Left renal cortex interstitium (tissue), 4 donors: ENCODE results near the gene AJM1. TPM values are rescaled to one million over a fixed set of nuclear protein-coding genes. Genes with fewer than 3 reads are reported as not detected.
"Not testable (repeated sequence)": the region's sequence is repeated elsewhere in the genome, so short reads cannot be mapped to it uniquely, and the experiment has no call there.

Experiments used
- DNase-seq, 4 donors: peaks; one replicate each; pipeline ENCODE4 v3.0.0-alpha.2; 2013; ENCODE audit warnings: low read depth in 4 of 4, low spot score in 2 of 4, missing footprints in 1 of 4
- polyA plus RNA-seq, 4 donors: library from polyadenylated mRNA; unstranded; fragments of 120-200 nt; gene quantifications; one replicate each; pipeline ENCODE4 v1.2.1, GENCODE V29; 2013; ENCODE audit not compliant: insufficient read length in 4 of 4

AJM1 gene
- polyA plus RNA-seq, result 1 to 10 TPM in 3 of 4 donors, under 1 TPM in 1; 0.68 to 1.8 (median 1.3) TPM

DNA sequence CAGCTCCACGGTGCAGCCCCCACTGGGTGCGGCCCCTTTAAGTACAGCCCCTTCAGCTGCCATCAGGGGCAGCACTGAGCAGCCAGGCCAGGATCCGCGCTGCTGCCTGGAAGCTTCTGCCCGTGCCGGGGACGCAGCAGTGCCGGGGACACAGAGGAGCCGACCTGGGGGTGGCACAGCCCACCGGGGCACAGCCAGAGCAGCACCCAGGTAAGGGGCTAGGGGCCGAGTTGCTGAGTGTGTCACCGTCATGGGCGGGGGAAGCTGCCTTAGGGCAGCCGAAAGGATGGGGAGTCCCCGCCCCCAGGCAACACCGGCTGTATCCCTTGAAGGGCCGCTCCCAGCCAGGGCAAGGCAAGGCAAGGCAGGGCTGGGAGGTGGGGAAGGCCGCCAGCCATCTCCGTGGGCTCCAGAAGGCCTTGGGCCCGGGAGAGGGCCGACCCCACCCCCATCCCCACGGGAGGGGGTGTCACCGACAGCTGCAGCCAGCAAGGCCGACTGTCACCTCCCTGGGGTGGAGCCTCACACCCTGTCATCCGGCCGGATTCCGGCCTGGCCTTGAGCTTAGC lies at the start of gene AJM1:
Gene AJM1, plus strand, starts transcription at position 99 of the 569 bp plus-strand sequence. CDS start 1,937 bp downstream, outside the sequence.
- DNase-seq, result peak in 2 of 4 donors; percentile 56 to 71

DNA sequence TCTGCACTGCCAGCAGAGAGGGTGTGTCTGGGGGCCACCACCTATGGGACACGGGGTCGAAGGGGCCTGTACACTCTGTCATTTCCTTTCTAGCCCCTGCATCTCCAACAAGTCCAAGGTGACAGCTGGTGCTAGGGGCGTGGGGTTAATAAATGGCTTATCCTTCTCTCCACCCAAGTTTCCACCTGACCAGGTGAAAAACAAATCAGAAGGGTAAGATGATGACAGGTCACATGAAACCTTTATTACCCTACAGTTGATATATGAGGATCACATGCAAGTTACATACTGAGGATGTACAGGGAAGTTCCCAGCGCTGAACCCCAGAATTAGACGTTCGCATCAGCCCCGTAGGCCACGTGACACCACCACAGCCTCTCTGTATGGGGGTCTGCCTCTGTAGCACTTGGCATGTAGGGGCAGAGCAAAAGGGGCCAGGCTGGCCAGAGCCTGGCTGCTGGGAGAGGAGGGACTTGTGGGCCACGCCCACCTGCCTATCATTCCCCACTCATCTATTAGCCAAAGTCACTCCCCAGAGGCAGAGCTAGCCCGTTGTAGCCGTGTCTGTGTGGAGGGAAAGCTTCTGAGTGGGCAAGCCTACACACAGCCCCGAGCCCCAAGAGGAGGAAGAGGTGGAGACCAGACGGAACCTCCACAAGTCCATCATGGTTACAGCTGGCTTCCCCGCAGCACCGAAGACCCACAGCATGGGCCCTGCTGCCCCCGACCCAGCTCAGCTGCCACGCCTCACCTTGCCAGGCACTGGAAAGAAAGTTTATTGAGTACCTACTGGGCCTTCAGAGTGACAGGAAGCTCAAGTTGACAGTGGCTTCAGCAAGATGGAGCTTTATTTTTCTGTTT lies 49.0 kb upstream of the AJM1 start:
- DNase-seq, result no peak

DNA sequence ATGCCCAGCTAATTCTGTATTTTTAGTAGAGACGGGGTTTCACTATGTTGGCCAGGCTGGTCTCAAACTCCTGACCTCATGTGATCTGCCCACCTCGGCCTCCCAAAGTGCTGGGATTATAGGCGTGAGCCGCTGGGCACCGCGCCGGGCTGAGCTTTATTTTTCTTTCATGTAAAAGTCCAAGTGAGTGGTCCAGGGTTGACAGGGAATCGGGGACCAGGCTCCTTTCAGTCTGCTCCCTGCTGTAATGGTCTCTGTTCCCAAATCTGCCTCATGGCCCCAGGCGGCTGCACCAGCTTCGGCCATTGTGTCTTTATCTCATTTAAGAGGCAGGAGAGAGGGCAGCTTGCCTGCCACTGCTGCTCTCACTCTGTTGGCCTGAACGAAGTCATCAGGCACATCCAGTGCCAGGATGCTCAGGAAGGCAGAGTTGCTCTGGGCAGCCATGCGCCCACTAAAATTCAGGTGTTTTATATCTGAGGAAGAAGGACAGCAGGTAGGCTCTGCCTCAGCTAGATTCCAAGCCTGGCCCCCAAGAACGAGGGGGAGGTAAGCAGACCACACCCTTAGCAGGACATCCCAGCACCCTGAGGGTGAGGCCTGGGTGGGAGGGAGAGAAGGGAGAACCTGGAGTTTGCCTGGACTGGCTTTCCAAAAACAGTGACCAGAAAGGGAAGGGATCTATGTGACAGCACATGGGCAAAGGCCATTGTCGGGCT lies 47.8 kb upstream of the AJM1 start:
- DNase-seq, result no peak

DNA sequence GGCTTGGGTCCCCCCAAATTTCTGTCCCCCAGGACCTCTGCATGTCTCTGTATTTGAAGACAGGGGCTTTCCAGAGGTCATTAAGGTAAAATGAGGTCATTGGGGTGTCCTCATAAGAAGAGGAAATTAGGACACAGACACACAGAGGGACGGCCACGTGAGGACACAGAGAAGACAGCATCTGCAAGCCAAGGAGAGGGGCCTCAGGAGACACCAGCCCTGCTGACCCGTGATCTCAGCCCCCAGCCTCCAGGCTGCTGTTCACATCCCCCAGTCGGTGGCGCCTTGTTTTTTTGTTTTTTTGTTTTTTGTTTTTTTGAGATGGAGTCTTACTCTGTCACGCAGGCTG lies 47.3 kb upstream of the AJM1 start:
- DNase-seq, result no peak

DNA sequence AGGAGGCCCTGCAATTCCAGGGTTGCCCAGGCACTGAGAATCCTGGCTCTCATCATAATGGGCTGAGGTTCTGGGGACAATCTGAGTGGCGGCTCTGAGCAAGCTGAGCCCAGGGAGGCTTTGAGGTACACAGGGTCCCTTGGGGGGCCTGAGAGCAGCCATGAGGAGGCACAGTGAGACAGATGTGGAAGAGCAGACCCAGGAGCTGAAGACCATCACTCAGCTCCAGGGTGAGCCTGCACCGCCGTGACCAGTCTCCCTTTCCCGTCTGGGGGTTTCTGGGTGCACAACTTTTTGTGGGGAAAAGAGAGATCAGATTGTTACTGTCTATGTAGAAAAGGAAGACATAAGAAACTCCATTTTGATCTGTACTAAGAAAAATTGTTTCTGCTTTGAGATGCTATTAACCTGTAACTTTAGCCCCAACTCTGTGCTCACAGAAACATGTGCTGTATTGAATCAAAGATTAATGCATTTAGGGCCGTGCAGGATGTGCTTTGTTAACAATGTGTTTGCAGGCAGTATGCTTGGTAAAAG lies 46.0 kb upstream of the AJM1 start, which contains the start of gene CCDC183:
Gene CCDC183, plus strand, starts transcription at position 101 of the 537 bp plus-strand sequence. Its CDS starts 60 bp downstream, at position 161.
- DNase-seq, result no peak

DNA sequence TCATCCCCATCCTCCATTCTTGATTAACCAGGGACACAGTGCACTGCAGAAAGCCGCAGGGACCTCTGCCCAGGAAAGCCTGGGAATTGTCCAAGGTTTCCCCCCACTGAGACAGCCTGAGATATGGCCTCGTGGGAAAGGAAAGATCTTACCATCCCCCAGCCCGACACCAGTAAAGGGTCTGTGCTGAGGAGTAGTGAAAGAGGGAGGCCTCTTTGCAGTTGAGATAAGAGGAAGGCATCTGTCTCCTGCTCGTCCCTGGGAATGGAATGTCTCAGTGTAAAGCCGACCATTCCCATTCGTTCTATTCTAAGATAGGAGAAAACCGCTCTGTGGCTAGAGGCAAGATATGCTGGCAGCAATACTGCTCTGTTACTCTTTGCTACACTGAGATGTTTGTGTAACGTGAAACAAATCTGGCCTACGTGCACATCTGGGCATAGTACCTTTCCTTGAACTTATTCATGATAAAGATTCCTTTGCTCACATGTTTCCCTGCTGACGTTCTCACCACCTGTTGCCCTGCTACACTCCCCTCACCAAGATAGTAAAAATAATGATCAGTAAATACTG lies 45.4 kb upstream of the AJM1 start:
- not testable (repeated sequence) for DNase-seq

DNA sequence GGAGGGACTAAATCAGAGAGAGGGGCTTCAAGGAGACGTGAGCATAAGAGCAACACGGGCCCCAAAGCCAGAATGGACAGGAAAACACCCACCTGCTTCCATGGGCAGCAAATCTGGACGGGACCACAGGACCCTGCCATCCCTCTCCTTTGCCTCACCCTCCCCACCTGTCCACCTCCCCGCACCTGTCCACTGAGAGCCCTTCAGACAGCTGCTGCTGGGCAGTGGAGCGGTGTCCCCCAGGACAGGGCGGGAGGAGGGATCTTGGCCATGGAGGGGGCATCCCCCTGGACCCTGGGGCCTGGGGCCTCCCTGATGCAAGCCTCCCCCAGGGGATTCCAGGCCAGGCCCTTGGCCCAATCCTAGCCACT lies 43.6 kb upstream of the AJM1 start:
- DNase-seq, result no peak

DNA sequence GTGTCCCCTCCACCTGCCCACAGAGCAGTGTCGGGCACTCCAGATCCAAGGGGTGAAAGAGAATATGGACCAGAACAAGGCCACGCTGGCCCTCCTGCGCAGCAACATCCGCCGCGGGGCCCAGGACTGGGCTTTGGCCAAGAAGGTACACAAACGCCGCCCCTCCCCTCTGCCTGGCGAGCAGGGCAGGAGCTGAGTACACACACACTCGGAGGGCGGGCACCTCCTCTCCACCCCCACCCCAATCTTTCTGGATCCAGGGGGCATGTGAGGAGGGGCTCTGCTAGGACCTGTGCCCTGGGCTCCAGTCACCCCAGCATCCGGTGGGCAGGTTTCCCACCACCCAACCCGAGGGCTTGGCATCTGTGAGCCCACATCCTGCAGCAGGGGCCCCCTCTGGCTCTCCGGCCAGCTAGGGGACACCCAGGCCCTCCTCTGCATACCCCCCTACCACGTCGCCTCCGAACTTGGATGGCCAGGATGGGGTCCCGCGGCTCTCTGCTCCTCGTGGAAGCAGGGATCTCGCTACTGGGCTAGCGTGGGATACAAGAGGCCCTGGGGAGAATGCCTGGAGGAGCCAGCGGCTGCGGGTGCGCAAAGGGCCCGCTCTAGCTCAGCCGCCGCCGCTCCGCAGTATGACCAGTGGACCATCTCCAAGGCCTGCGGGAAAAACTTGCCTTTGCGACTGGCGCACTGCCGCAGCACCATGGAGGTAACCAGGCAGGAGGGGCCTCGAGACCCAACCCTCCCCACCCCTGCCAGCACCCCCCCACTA lies 43.0 kb upstream of the AJM1 start:
- DNase-seq, result no peak

DNA sequence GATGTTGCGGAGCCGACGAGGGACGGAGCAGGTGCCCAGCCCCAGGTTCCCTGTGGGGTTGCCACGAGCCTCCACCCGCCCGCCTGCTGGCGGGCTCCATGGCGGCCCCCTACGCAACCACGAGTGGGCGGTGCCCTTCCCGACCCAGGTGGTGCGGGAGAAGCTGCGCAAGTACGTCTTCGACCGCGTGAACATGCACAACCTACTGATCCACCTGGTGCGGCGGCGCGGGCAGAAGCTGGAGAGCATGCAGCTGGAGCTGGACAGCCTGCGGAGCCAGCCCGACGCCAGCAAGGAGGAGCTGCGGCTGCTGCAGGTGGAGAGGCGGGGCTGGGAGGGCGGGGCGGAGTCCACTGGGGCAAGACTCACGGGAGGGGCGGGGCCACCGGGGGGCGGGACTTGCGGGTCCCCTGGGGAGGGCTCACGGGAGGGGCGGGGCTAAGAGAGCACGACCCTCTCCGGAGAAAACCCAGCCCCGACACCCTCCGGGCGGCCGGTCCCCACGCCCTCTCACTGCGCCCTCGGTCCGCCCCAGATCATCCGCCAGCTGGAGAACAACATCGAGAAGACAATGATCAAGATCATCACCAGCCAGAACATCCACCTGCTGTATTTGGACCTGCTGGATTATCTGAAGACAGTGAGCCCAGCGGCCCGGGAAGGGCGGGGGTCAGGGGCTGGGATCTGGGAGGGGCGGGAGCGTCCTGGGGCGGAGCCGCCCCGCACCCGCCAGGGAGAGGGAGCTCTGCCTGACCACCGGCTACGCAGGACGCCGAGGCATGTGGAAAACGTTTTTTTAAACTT lies 42.2 kb upstream of the AJM1 start:
- DNase-seq, result peak in 1 of 4 donors; percentile 75

DNA sequence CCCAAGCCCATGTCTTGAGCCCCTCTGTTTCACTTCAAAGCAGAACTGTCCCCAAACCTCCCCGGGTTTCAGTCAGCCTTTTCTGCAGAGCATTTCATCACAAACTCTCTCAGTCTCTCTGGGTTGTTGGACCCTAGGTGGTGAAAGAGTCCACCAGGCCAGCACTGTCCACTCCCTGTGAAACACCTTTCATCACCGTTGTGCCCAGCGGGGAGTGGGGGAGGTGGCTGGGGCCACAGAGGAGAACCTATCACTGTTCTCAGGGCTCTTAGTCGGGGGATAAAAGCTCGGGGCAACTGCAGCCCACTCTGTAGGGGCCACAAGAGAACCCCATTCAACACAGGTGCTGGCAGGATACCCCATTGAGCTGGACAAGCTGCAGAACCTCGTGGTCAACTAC lies 40.0 kb upstream of the AJM1 start:
- no peak for DNase-seq

DNA sequence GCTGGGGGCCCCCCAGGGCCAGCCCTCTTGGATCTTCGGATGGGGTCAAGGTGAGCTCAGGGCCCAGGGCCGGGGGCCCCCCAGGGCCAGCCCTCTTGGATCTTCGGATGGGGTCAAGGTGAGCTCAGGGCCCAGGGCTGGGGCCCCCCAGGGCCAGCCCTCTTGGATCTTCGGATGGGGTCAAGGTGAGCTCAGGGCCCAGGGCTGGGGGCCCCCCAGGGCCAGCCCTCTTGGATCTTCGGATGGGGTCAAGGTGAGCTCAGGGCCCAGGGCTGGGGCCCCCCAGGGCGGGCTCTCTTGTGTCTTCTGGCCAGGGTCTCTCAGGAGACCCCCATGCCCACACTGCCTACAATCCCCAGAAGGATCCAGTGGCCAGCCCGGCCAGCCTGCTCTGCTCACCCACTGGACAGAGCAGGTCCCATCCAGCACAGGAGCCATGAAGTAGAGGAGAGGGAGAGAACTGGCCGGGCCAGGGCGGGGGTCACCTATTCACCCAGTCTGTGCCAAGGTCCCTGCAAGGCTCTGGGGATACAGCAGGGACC lies 39.2 kb upstream of the AJM1 start:
- not testable (repeated sequence) for DNase-seq

DNA sequence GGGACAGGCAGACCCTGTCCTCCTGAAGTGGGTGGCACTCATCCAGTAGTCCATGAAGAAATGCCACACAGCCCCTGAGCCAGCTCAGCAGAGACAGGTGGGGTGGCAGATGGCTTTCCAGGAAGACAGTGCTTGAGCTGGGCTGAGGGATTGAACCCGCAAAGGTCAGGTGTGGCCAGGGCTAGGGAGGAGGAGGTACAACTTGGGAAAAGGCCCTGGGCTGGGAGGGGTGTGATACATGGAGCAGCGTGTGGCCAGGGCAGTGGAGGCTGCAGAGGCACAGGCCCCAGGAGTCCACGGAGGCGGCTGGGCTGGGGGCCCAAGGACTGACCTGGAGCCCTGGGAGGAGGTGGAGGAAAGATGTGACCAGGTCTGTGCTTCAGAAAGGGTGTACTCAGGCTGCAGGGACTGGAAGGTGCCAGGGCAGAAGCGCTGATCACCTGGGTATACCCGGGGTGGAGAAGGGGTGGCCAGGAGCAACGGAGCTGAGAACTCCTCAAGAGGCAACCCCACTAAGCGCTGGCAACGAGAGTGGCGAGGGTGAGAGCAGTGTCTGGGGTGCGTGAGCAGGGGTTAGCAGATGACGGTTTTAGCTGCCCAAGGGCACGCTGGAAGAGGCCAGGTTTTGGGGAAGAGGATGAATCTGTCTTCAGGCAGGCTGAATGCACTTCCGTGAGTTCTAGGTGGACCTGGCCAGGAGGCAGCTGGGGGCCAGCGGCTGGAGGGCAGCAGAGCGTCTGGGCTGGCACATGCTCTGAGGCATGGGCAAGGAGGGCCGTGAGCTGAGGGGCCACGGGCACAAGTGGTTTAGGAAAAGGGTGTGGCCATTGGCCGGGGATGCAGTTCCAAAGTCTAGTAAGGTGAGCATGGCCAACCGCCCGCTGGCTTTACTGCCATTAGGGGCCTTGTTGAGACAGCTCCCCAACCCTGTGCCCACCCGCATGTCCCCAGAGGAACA lies 38.4 kb upstream of the AJM1 start:
- DNase-seq, result no peak

DNA sequence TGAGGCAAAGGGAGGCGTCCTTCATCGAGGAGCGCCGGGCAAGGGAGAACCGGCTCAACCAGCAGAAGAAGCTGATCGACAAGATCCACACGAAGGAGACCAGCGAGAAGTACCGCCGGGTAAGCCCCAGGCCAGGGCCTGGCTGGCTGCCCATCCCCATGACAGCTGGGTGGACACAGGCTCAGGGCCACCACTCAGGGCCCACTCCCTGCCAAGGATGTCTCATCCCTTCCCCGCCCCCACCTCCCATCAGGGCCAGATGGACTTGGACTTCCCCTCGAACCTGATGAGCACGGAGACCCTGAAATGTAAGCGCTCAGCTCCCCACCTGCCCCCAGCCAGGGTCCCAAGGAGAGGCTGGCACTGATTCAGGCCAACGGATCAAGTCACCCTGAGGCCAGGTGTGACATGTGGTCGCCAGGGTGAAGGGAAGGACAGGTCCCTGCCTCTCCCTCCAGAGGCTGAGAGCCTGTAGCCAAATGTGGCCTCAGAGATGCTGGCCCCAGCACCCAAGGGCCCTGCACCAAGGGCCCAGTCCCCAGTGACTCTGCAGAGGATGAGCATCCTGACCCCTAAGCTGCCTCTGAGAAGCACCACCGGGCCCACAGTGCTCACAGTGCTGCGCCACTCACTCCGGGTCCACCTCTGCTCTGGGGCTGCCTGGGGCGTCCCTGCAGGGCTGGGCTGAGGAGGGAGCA lies 37.6 kb upstream of the AJM1 start:
- DNase-seq, result no peak

DNA sequence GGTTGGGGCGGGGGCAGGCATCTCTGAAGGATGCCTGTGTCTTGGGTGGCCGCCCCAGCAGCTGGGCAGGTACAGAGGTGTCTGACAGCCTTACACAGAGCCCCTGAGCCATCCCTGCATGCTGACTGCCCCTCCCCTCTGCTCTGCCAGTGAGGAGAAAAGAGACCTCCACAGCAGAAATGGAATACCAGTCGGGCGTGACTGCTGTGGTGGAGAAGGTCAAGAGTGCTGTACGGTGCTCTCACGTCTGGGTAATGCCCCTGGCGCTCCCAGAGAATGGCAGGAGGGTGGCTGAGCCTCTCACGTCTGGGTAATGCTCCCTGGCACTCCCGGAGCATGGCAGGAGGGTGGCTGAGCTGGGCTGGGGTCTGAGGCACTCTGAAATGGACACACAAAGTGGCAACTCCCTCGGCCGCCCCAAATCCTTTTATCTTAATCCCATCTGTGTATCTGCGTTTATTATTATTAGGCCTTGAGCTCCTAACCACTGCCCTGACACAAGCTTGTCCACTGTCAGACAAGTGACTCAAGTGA lies 37.0 kb upstream of the AJM1 start:
- no peak for DNase-seq

DNA sequence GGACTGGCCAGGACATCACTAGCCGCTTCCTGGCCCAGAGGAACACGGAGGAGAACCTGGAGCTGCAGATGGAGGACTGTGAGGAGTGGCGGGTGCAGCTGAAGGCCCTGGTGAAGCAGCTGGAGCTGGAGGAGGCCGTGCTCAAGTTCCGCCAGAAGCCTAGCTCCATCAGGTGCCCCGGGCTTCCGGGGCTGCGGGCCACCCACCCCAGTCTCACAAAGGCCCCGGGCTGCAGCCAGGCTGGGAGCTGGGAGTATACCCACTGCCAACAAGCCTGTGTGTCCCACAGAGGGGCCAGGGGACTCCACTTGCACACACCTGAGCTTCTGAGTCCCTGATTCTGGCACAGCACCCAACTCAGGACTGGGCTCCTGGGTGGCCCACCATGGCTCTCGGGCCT lies 36.2 kb upstream of the AJM1 start:
- no peak for DNase-seq

DNA sequence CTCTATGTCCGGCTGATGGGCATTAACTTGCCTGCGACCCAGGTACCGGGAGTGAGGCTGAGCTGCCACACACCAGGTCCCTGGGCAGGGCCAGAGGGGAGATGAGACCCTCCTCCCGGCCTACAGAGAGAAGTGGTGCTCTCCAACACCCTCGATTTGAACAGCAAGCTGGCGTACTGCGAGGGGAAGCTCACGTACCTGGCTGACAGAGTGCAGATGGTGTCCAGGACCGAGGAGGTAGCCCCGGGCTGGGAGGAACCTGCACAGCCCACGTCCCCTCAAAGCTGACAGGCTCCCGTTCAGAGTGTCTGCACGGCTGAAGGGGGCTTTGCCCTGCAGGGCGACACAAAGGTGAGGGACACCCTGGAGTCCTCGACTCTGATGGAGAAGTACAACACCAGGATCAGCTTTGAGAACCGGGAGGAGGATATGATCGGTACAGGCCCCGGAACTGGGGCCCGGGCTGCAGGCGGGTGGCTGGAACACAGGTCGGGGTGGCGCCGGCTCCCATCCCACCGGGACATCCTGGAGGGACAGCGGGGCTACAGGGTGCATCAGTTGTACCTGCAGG lies 35.6 kb upstream of the AJM1 start:
- DNase-seq, result no peak
